ENCODE measurements around the gene ZMYND10.
"Not testable (repeated sequence)": the region's sequence is repeated elsewhere in the genome, so short reads cannot be mapped to it uniquely, and the experiment has no call there.

The ZMYND10 gene

DNA sequence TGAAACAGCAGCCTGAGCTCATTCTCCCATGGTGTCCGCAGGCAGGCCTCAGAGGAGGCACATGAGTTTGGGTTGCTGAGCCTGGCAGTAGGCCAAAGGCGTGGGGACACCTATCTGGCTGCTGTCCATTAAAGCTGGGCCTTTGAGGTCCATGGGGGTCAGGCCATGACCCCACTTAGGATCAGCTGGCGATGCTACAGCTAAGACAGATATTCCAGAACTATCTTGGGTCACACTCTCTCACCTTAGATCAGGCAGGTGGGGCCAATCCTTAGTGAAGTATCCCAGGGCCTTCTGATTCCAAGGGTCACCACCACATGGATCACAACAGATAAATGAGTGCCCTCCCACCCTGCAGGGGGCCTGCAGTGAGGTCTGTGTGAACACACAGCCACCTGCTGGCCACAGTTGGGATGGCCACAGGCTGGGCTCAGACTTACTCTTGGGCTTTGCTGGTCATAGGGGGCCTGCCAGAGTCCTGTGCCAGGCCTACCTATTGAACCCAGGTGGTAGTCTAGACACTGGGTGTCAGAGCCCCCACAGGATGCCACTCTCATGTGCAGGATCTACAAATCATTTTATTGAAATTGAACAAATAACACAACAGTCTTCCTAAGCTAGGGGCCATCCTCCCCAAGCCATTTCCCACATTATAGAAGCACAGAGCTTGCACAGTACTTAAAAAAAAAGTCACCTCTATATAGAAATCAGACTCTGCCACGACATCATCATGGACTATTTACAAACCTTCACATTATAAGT, 21.0 kb downstream of the ZMYND10 start:
- peak; percentile 45 for DNase-seq

- DNase-seq: no peak
These were observed 21.8 kb downstream of the ZMYND10 start for GRCh38 chr3:50323614-50324199.

GRCh38 chr3:50323092-50323600, 22.4 kb downstream of the ZMYND10 start:
- no peak for DNase-seq

DNA sequence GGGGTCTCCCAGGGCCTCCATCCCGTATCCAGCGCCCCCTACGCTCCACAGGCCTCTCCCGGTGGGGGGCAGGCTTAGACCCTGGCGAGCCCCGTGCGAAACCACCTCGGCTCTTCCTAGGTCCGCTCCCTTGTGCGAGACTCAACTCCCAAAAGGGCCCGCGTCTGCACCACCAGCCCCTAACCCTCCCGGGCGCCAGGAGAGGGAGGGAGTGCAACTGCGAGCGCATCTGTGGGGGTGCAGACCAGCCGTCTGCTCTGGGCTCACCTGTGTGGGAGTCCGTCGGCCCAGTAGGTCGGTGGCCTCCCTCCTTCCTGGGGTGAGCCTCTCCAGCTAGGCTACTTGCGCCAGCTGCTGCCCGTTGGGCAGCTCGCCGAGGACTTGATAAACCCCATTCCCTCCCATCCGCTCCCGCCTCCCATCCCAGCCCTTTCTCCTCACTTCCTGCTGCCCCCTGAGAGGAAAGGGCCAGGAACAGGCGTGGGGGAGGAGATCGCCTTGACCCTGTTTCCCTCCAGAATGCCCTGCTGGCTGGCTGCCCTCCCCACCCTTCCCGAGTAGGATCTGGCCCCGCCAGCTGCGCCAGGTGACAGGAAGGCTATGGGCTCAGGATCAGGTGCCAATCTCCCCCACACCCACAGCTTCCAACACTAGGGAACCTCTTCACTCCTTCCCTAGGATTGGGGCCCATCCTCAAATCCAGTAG, 23.0 kb downstream of the ZMYND10 start, which contains the start of gene HYAL2:
Gene HYAL2, minus strand, starts transcription at position 360 of the 706 bp plus-strand sequence. CDS start 2,256 bp downstream, outside the sequence.
- DNase-seq: no peak

DNA sequence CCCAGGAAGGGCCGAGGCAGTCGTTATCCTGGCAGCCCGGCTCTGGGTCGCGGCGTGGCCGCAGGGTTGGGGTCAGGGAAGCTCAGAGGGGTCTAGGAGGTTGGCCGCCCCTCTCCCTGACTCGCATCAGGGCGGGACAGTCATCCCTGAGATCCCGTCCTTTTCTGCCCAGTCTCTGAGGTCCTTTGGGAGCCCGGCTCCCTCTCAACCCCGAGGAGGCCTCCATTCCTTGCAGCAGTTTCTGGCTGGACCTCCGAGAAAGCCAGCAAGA, 23.5 kb downstream of the ZMYND10 start:
- no peak for DNase-seq

DNA sequence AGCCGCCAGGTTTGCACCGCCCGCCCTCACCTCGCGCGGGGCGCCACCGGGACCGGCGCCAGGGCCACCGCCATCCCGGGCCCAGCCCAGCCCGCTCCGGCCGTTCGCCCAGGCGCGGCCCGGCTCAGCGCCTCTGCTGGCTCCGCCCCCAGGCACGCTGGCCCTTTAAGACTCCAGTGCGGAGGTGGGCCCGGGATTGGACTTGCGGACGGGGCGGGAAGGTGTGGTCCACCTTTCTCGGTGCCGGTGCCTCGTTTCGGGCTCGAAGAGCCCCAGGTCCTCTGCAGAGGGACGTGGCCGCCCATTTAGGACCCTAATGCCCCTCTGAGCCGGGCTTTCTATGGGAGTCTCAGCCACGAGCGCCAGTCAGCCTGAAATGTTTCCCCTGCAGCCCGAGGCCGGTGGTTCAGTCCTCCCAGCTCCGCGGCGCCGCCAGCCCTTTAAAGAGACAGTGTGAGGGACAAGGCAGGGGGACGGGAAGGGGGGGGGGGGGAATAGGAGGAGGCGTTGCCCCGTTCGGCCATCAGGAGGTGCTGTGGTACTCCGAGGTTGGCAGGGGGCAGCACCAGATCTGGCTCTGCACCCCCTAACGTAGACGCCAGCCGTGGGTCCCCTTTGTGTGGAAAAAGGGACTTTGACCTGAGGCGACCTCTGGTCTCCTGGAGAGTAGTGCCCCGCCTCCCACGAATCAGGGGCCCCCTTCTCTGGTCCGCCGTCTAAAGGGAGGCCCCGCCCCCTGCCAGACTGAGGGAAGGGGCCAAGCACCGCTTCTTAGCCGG, 24.0 kb downstream of the ZMYND10 start:
- DNase-seq: peak; percentile 77

GRCh38 chr3:50320853-50321335, 24.6 kb downstream of the ZMYND10 start:
- peak; percentile 77 for DNase-seq

- DNase-seq: no peak
These were observed 25.5 kb downstream of the ZMYND10 start for GRCh38 chr3:50319894-50320625.

DNA sequence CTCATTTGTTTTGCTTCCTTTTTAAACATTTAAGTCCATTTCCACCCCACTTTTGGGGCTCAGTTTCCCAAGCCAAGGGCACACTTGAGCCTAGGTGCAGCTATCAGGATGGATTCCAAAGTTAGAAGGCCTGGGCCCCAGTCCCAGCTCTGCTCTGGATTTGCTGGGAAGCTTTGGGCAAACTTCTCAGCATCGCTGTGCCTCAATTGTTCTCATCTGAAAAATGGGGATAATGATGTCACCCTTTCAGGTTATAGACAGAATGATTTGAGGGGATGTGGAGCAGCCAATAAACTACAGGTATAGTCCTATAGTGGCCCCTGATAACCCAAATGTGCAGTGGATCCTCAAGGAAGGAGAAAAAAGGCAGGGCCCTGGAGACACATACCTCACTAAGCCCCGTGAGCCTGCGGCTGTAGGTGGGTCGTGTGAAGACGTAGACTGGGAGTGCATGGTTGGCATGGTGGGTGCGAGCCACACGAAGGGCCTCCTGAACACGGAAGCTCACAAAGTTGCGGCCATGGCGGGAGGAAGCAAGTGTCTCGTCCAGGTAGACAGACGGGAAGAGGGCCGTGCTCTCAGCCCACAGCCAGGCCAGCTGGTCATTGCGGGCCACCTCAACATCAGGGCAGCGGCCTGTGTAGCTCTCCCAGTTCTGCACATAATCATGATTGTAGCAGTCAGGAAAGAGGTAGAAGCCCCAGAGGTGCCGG, 26.2 kb downstream of the ZMYND10 start:
- DNase-seq: no peak

DNA sequence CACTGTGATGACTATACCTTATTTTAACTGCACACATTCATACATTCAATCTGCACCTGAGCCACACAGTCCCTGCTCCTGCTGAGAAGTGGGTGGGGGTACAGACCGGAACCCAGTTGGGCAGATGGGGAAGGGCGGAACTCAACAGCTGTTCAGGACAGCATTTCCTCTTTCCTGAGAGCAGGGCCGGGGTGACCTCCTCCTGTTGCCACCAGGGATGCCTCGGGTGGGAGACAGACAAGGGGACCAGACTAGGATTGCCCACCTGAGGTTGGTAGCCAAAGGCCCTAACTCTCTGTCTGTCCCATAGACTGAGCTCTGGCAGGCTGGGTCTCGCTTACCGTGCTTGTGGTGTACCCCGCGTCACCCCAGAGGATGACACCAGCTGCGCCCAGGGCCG, 26.9 kb downstream of the ZMYND10 start:
- no peak for DNase-seq

DNA sequence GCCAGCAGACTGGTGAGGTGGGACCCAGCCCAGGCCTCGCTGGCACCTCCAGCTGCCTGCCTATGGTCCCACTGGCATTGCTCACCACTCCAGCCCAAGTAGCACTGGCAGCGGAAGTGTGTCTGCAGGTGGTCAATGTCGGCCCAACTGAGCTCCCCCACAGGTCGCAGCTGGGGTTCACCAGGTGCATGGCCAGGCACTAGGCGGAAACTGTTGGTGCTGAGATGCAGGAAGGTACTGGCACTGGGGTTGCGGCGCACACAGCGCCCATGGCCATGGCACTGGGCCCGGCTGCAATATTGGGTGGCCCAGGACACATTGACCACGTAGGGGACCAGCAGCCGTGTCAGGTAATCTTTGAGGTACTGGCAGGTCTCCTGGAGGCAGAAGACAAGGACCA, 27.4 kb downstream of the ZMYND10 start:
- DNase-seq: no peak

GRCh38 chr3:50317300-50317699, 28.2 kb downstream of the ZMYND10 start:
- DNase-seq: no peak

DNA sequence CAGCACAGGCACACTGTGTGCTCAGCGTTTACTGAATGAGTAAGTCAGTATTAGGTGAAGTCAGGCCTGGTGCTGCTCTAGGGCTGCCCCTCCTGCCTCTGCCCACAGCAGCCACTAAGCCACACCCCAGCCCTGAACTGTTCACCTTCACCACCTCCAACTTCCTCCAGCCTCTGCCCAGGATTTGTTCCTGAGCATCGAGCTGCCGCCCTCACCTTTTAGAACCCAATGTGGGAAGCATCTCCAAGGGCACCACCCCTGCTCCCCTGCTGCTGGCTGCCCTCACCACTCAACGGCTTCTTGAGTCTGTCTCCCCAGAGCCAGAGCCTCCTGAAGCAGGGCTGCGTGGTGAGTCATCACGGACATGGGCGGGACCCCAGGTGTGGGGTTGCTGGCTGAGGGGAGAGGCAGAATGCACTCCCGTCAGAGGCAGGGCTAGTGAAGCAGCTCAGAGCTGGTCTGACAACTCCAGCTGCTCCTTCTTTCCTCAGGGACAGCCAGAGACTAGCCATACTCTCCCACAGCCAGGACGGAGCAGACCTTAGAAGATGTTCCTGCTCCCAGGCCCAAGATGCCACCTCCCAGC, 28.8 kb downstream of the ZMYND10 start:
- DNase-seq: no peak

- DNase-seq: no peak
These were observed 30.7 kb downstream of the ZMYND10 start for GRCh38 chr3:50314816-50315215.

GRCh38 chr3:50314342-50314741, 31.2 kb downstream of the ZMYND10 start:
- DNase-seq: no peak

GRCh38 chr3:50312041-50312440, 33.5 kb downstream of the ZMYND10 start:
- not testable (repeated sequence) for DNase-seq

DNA sequence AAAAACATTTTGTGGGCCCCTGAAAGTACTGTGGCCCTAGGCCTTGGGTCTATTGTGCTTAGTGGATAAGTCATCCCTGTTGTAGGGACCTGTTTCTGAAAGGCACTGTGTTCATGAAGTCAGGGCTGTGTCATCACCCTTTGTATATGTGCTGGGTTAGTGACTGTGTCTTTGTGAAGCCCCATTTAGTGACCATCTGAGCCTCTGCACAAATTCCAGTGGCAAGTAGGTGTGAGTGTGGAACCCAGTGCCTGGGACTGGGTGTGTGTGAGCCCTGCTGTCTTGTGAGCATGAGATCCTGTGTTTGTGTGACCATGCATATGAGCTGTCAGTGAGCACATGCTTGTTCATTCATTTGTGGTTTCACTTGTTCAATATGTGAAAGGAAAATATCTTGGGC, 40.9 kb downstream of the ZMYND10 start:
- DNase-seq: no peak

GRCh38 chr3:50303013-50303815, 42.3 kb downstream of the ZMYND10 start, which contains the start of gene HYAL1:
Gene HYAL1, minus strand, starts transcription at chr3:50303574. Its CDS starts 618 bp downstream, at chr3:50302956.
- DNase-seq: no peak

- DNase-seq: no peak
These were observed 43.2 kb downstream of the ZMYND10 start for GRCh38 chr3:50302095-50303012.
